ENCODE measurements around the gene EFCAB6.

Gene EFCAB6

DNA sequence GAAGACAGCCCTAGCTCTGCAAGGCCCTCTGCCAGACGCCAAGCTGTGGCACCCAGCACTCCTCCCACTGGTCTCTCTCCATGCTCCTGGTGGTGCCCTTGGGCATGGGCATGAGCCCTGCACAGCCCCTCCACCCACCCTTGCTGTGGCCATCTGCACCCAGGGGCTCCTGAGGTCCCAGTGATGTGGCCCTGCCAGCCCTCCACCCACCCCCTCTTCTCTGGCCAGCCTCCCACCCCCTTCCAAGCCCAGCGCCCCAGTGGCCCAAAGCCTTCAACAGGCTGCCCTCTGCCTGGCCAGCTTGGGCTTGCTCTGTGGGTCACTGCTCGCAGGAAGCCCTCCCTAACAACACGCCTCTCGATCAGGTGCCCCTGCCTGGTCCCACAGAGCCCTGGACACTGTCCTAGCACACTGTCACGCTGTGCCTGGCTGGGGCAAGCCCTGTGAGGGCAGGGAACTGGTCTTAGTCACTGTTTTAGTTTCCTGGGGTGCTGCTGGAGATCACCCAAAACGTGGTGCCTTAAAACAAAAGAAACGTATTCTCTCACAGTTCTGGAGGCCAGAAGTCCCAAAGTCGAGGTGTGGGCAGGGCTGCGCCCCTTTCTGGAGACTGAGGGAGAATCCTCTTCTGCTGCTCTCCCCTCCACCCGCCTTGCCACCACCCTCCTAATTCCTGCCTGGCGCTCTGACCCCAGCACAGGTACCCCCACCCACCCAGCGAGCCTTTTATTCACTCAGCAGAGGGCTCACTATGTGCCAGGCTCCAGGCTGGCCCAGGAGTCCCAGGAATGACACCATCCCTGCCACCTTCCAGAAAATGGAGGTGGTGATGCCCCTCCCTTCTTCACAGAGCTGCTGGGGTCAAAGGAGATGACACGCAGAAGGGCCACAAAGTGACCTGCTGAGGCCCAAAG, 35.5 kb upstream of the EFCAB6 start:
- Histone ChIP-seq H3K4me3 (ENCODE audit: insufficient read depth, low read depth, low read length, poor library complexity, severe bottlenecking) (no peak overlapping the region), H3K4me1 (ENCODE audit: control insufficient read depth, insufficient read depth, low read length, poor library complexity, severe bottlenecking) (no peaks in the 10 kb centered on the region), H3K27me3 (replicated peaks; ENCODE audit: control insufficient read depth, insufficient read depth, low read length, poor library complexity, severe bottlenecking) (peaks cover 2% of the 10 kb centered on the region), H3K27ac (ENCODE audit: insufficient read depth, low read length, poor library complexity, severe bottlenecking) (no peak overlapping the region), H3K36me3 (ENCODE audit: control insufficient read depth, insufficient read depth, low read length) (no peaks in the 10 kb centered on the region), H3K9me3 (ENCODE audit: control insufficient read depth, low read length) (no peaks in the 10 kb centered on the region)
- no peak for DNase-seq

DNA sequence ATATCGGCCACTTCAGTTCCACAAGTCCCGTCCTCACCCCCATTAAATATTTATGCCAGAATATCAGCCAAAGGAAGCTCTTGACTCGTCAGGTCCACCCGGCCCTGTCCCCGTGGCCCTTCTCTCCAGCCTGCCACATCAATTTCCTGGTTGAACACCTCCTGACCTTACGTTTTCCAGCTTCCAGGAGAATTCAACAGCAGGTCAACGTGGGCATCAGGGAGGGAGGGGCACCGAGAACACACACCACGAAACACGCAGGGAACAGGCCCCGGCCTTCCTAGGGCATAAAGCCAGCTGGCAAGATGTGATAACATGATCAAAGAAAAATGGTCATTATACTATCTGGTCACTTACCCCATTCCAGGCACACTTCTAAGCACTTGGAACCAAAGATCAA, 34.9 kb upstream of the EFCAB6 start:
- H3K4me3 ChIP-seq (ENCODE audit: insufficient read depth, low read depth, low read length, poor library complexity, severe bottlenecking) = no peak overlapping the region
- H3K4me1 ChIP-seq (ENCODE audit: control insufficient read depth, insufficient read depth, low read length, poor library complexity, severe bottlenecking) = no peaks in the 10 kb centered on the region
- H3K27ac ChIP-seq (ENCODE audit: insufficient read depth, low read length, poor library complexity, severe bottlenecking) = no peak overlapping the region
- H3K36me3 ChIP-seq (ENCODE audit: control insufficient read depth, insufficient read depth, low read length) = no peaks in the 10 kb centered on the region
- no peaks in the 10 kb centered on the region for H3K27me3 ChIP-seq (replicated peaks; ENCODE audit: control insufficient read depth, insufficient read depth, low read length, poor library complexity, severe bottlenecking)
- DNase-seq = no peak
- no peaks in the 10 kb centered on the region for H3K9me3 ChIP-seq (ENCODE audit: control insufficient read depth, low read length)

DNA sequence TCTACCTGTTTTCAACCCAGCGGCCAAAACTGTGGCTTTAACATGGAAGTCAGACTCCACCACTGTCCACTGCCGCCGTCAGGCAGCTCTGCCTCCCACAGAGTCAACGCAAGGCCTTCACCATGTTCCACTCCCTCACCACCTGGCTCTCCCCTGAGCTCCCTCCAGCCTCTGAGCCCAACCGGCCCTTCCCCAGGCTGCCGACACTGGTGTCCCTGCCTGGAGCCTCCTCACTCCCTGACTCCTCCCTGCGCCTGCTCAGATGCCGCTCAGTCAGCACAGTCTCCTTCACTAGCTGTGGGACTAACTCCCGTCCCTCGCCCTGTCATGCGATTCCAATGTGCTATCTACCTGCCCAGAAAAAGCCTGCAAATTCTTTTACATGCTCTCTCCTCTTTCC, 33.9 kb upstream of the EFCAB6 start:
- H3K4me3 ChIP-seq (ENCODE audit: insufficient read depth, low read depth, low read length, poor library complexity, severe bottlenecking) = no peak overlapping the region
- H3K4me1 ChIP-seq (ENCODE audit: control insufficient read depth, insufficient read depth, low read length, poor library complexity, severe bottlenecking) = no peaks in the 10 kb centered on the region
- H3K27me3 ChIP-seq (replicated peaks; ENCODE audit: control insufficient read depth, insufficient read depth, low read length, poor library complexity, severe bottlenecking) = no peaks in the 10 kb centered on the region
- H3K27ac ChIP-seq (ENCODE audit: insufficient read depth, low read length, poor library complexity, severe bottlenecking) = no peak overlapping the region
- H3K36me3 ChIP-seq (ENCODE audit: control insufficient read depth, insufficient read depth, low read length) = no peaks in the 10 kb centered on the region
- H3K9me3 ChIP-seq (ENCODE audit: control insufficient read depth, low read length) = no peaks in the 10 kb centered on the region
- no peak for DNase-seq

DNA sequence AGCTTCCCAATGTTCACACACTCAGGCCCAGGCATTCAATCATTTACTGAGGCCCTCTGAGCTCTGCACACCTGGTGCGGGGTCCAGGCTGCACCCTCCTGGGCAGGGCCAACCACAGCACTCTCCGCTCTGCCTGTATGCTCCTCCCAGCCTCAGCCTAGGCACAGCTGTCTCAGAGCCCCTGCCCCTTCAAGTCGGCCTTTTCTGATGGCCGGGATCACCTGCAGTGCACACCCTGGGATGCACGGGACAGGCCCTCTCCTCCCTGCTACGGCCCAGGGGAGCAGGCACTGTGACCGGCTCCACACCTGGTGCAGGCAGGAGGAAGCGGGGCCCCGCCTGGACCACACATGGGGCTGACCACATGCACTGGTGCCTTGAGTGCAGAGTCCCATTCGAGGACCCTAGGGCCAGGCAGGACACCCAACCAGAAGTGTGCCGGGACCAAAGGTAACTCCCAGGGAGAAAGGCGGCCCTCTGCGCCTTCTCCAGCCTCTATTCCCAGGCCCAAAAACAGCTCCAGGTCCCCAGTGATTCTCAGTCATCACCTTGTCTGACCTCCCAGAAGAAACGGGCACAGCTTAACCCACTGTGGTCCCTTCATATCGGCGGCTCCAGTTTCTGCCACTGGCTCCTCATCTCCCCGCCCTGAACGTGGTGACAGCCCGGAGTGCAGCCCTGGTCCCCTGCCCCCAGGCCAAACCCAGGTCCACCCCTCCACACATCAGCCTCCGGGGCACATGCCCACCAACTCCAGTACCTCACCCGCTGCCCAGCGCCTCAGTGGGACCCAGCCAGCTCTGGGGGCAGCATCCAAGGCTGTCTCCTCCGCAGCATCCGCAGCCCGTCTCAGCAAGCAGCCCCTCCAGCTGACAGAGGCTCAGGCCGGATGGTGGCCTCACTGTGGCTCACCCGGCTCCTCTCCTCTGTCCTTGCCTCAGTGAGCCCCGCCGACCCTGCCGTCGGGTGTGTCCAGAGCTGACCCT, 32.7 kb upstream of the EFCAB6 start:
- H3K4me1 ChIP-seq (ENCODE audit: control insufficient read depth, insufficient read depth, low read length, poor library complexity, severe bottlenecking) = no peaks in the 10 kb centered on the region
- H3K4me3 ChIP-seq (ENCODE audit: insufficient read depth, low read depth, low read length, poor library complexity, severe bottlenecking) = no peak overlapping the region
- H3K27me3 ChIP-seq (replicated peaks; ENCODE audit: control insufficient read depth, insufficient read depth, low read length, poor library complexity, severe bottlenecking) = no peaks in the 10 kb centered on the region
- H3K27ac ChIP-seq (ENCODE audit: insufficient read depth, low read length, poor library complexity, severe bottlenecking) = no peak overlapping the region
- no peaks in the 10 kb centered on the region for H3K9me3 ChIP-seq (ENCODE audit: control insufficient read depth, low read length)
- H3K36me3 ChIP-seq (ENCODE audit: control insufficient read depth, insufficient read depth, low read length) = no peaks in the 10 kb centered on the region
- DNase-seq = no peak

DNA sequence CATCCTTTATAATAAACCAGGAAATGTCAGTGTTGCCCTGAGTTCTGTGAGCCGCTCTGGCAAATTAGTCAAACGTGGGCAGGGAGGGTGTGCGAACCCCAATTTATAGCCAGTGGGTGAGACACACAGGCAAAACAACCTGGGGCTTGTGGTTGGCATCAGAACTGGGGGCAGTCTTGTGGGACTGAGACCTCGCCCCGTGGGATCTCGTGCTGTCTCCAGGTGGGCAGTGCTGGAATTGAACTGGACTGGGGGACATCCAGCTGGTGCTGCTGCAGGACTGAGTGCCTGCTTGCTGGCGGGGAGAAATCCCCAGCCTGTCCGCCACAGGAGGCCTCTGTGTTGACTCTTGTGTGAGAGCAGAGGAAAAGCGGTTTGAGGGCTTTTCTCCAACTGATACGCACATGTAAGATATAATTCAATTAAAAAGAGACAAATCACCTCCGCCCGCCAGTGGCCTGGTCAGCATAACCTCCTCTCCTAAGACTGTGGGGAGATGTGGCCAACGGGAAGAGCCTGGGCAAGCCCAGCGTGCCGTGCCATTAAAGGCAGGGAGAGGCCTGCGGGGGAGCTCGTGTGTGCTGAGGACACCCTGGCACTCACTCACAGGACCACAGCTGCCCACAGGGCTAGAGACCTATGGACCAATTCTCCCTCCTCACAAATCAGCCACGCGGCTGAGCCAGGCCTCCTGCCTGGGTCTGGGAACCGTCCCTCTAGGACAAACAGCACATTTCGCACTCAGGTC, 31.9 kb upstream of the EFCAB6 start:
- H3K27me3 ChIP-seq (replicated peaks; ENCODE audit: control insufficient read depth, insufficient read depth, low read length, poor library complexity, severe bottlenecking) = no peaks in the 10 kb centered on the region
- no peaks in the 10 kb centered on the region for H3K4me1 ChIP-seq (ENCODE audit: control insufficient read depth, insufficient read depth, low read length, poor library complexity, severe bottlenecking)
- no peaks in the 10 kb centered on the region for H3K36me3 ChIP-seq (ENCODE audit: control insufficient read depth, insufficient read depth, low read length)
- no peak for DNase-seq
- no peaks in the 10 kb centered on the region for H3K9me3 ChIP-seq (ENCODE audit: control insufficient read depth, low read length)
- no peak overlapping the region for H3K27ac ChIP-seq (ENCODE audit: insufficient read depth, low read length, poor library complexity, severe bottlenecking)
- no peak overlapping the region for H3K4me3 ChIP-seq (ENCODE audit: insufficient read depth, low read depth, low read length, poor library complexity, severe bottlenecking)

DNA sequence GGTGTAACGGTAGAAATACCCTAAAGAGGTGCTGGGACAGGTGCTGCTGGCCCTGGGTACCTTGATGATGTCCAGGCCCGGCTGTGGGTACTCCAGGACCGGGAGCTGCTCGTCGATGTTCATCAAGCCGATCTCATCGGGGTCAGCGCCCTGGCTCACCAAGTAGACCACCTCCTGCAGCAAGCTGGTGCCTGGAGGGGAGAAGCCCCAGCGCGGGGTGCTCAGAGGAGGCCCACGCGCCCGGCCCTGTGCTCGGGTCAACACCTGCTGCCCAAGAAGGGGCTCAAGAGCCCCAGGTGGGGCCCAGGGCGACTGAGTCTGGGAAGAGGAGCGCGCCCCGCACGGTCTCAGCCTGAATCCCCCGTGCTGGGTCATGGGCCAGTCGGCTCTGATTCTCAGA, 29.6 kb upstream of the EFCAB6 start:
- H3K27me3 ChIP-seq (replicated peaks; ENCODE audit: control insufficient read depth, insufficient read depth, low read length, poor library complexity, severe bottlenecking) = no peaks in the 10 kb centered on the region
- H3K9me3 ChIP-seq (ENCODE audit: control insufficient read depth, low read length) = no peaks in the 10 kb centered on the region
- H3K36me3 ChIP-seq (ENCODE audit: control insufficient read depth, insufficient read depth, low read length) = no peaks in the 10 kb centered on the region
- no peaks in the 10 kb centered on the region for H3K4me1 ChIP-seq (ENCODE audit: control insufficient read depth, insufficient read depth, low read length, poor library complexity, severe bottlenecking)
- H3K4me3 ChIP-seq (ENCODE audit: insufficient read depth, low read depth, low read length, poor library complexity, severe bottlenecking) = no peak overlapping the region
- no peak for DNase-seq
- no peak overlapping the region for H3K27ac ChIP-seq (ENCODE audit: insufficient read depth, low read length, poor library complexity, severe bottlenecking)

DNA sequence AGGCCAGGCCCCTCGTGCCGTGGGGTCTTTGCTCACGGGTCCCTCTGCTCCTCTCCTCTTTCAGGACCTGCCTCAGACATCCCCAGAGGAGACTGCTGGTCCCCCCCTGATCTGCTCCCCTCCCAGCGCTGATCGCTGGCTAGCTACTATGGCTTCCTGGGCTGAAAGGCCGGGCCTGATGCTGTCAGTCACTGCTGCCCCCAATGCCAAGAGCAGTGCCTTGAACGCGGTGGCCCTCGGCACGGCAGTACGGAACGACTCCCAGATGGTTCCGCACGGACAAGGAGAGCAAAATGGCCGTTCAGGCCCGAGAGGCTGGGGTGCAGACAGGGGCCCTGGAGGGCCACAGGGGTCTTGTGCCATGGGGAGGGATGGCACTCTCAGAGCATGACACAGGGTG, 28.7 kb upstream of the EFCAB6 start:
- no peaks in the 10 kb centered on the region for H3K9me3 ChIP-seq (ENCODE audit: control insufficient read depth, low read length)
- H3K4me1 ChIP-seq (ENCODE audit: control insufficient read depth, insufficient read depth, low read length, poor library complexity, severe bottlenecking) = no peaks in the 10 kb centered on the region
- H3K4me3 ChIP-seq (ENCODE audit: insufficient read depth, low read depth, low read length, poor library complexity, severe bottlenecking) = no peak overlapping the region
- H3K36me3 ChIP-seq (ENCODE audit: control insufficient read depth, insufficient read depth, low read length) = no peaks in the 10 kb centered on the region
- no peak for DNase-seq
- H3K27me3 ChIP-seq (replicated peaks; ENCODE audit: control insufficient read depth, insufficient read depth, low read length, poor library complexity, severe bottlenecking) = no peaks in the 10 kb centered on the region
- H3K27ac ChIP-seq (ENCODE audit: insufficient read depth, low read length, poor library complexity, severe bottlenecking) = no peak overlapping the region

DNA sequence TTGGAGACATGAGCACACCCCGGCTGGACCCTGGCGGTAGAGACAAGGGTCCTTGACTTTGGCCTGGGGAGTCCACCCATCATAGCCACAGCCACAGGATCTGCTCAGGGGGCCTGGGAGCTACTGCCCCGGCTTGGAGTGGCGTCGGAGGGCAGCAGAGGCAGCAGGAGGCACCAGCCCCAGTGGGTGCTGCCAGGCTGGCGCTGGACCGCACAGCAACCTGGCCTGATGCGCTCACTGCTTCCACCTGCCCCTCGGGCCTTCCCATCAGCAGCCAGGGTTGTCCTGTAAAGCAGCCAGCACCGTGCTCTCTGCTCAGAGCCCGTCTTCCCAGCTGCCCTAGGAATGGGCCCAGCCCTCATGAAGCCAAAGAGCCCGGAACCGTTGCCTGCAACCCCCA, 28.3 kb upstream of the EFCAB6 start:
- no peak overlapping the region for H3K27ac ChIP-seq (ENCODE audit: insufficient read depth, low read length, poor library complexity, severe bottlenecking)
- no peaks in the 10 kb centered on the region for H3K36me3 ChIP-seq (ENCODE audit: control insufficient read depth, insufficient read depth, low read length)
- H3K9me3 ChIP-seq (ENCODE audit: control insufficient read depth, low read length) = no peaks in the 10 kb centered on the region
- no peak for DNase-seq
- no peaks in the 10 kb centered on the region for H3K27me3 ChIP-seq (replicated peaks; ENCODE audit: control insufficient read depth, insufficient read depth, low read length, poor library complexity, severe bottlenecking)
- no peaks in the 10 kb centered on the region for H3K4me1 ChIP-seq (ENCODE audit: control insufficient read depth, insufficient read depth, low read length, poor library complexity, severe bottlenecking)
- H3K4me3 ChIP-seq (ENCODE audit: insufficient read depth, low read depth, low read length, poor library complexity, severe bottlenecking) = no peak overlapping the region

DNA sequence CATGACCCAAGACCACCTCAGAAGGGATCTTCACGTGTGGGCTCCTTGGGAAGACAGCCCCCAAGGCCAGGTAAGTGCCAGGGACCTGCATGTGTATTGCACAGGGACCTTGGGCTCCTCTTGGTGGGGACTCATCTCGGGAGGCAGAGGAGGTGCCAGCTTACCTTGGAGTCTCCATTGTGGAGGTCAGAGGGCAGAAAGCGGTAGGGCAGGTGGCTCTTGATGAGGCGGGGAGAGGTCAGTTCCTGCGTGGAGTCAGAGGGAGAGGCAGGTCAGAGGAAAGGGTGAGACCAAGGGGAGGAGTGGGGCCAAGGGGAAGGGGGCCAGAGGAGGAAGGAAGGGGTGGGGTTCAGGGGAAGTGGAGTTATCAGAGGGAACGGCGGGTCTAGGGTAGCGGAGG, 27.7 kb upstream of the EFCAB6 start:
- H3K27ac ChIP-seq (ENCODE audit: insufficient read depth, low read length, poor library complexity, severe bottlenecking) = no peak overlapping the region
- no peaks in the 10 kb centered on the region for H3K27me3 ChIP-seq (replicated peaks; ENCODE audit: control insufficient read depth, insufficient read depth, low read length, poor library complexity, severe bottlenecking)
- H3K4me3 ChIP-seq (ENCODE audit: insufficient read depth, low read depth, low read length, poor library complexity, severe bottlenecking) = no peak overlapping the region
- no peaks in the 10 kb centered on the region for H3K36me3 ChIP-seq (ENCODE audit: control insufficient read depth, insufficient read depth, low read length)
- DNase-seq = no peak
- no peaks in the 10 kb centered on the region for H3K9me3 ChIP-seq (ENCODE audit: control insufficient read depth, low read length)
- no peaks in the 10 kb centered on the region for H3K4me1 ChIP-seq (ENCODE audit: control insufficient read depth, insufficient read depth, low read length, poor library complexity, severe bottlenecking)

All from effector memory CD4-positive, alpha-beta T cell (primary cell).